Measurements from ENCODE around the gene SCGB3A1.

The SCGB3A1 gene

GRCh38 chr5:180583738-180584137 is 7.6 kb downstream of the SCGB3A1 start:
- DNase-seq = no peak

GRCh38 chr5:180580681-180581080 is 10.6 kb downstream of the SCGB3A1 start:
- no peak for DNase-seq

DNA sequence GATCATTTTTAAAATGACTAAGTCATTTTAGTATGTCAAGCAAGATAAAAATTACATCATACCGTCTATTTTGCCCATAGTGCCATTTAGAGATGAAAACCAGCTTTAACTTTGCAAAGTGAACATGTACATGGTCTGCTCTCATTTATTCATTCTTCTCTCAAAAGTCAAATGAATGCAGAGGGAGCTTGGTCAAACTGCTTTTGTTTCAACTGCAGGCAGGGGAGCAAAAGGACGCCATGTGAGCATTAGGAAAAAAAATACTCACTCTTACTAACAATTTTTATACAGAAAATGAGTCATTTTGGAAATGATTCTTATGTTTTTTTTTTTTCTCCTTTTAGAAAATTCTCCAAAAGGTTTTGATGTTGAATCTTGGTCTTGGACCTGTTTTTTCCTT is 15.7 kb downstream of the SCGB3A1 start:
- no peak for DNase-seq

GRCh38 chr5:180568914-180569313 is 22.4 kb downstream of the SCGB3A1 start:
- no peak for DNase-seq

- no peak for DNase-seq
Observed at GRCh38 chr5:180563994-180564393, 27.3 kb downstream of the SCGB3A1 start.

DNA sequence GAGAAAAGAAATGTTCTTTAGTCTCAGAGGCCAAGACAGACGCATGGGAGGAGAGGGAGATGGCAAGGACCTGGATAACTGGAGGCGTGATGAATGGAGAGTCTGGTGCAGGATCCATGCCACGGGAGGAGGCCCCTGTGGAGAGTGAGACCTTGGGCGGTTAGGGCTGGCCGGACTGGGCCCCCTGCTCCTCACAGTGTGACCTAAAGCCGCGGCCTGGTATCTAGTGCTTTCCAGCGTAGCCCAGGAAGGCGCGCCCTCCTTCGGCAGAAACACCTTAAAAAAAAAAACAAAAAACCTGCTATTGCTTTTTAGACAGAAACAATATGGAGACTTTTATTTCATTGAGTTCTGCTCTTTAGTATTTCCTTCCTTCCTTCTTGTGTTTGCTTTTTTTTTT is 33.1 kb downstream of the SCGB3A1 start:
- DNase-seq = no peak

- DNase-seq = no peak
Observed at GRCh38 chr5:180557217-180557809, 34.0 kb downstream of the SCGB3A1 start.

- no peak for DNase-seq
Observed at GRCh38 chr5:180555168-180555921, 36.0 kb downstream of the SCGB3A1 start.

DNA sequence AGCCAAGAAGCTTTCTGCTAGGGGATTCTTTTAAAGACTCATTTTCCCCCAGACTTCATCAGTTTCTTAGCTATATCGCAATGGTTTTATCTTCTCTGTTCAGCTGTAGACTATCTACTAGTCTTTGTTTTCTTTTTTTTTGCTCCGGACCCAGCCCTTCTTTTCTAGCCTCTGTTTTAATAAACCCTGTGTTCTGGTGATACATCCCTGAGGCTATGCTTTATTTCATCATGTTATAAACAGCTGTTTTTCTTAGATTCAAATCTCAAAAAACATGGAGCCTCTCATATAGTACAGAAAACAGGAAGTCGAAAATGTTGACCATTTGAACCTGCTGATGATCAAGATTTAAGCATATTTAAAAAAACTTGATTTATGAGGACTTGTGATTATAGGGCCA is 37.8 kb downstream of the SCGB3A1 start:
- no peak for DNase-seq

- no peak for DNase-seq
Observed at GRCh38 chr5:180548563-180548962, 42.7 kb downstream of the SCGB3A1 start.

DNA sequence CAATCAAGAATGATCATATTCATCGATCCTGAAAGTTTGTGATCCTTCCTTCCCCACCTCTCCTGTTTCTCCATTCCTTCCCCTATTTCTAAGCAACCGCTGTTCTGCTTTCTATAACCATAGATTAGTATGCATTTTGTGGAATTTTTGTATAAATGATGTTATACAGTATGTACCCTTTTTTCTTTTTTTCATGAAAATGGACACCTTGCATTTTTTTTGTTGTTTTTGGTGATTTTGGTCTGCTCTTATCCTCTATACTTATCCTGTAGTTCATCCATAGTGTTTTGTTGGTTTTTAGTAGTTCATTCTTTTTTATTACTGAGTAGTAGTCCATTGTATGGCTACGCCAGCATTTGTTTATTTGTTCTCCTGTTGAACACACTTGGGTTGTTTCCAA is 46.1 kb downstream of the SCGB3A1 start:
- no peak for DNase-seq

GRCh38 chr5:180541710-180542109 is 49.6 kb downstream of the SCGB3A1 start:
- DNase-seq = no peak

All from AML-193 (cell line).